Measurements from ENCODE around the gene CCDC30. TPM values are rescaled to one million over a fixed set of nuclear protein-coding genes. Genes with fewer than 3 reads are reported as not detected.

Gene CCDC30
- total and polyA plus RNA-seq, 9 of the 15 experiments (the other 6 are each of a cell fraction or from before 2014, with no cell fraction given), result 0.05 to 0.91 (median 0.24) TPM

DNA sequence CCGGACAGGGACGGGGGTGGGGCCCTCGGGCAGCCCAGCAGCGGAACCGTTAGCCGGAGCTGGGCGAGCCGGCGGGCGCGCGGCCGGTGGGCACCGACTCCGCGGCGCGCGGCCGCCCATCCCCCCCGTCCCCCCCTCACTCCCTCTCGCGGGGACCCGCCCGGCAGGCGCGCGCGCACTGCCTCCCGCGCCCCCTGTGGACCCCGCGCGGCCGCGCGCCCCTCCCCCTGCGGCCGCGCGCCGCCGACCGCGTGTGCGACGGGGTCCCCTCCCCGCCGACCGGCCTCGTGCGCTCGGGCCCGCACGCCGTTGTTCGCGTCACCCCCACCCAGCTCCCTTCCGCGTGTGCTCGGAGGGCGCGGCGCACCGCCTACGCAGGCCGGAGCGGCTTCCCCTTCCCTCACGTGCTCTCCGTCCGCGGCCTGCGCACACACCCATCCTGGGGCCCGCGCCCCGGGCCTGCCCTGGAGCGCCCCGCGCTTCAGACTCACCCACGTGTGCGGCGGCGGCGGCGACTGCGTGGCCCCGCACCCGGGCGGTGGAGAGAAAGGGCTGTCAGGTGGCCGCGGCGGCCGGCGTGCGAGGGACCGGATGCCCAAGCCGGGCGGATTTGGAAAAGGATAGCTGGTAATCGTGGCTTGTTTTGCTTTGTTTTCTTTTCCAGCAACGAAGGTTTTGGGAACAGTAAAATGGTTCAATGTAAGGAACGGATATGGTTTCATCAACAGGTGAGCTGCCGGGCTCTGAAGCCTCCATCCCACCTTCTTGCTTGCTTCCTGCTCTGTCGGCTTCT, 219.8 kb downstream of the CCDC30 start (continued):
- TF ChIP-seq ZNF212 (CRISPR knock-in tag; IDR thresholded peaks at IDR 0.05), result no peak
- TF ChIP-seq, protein P1, sequence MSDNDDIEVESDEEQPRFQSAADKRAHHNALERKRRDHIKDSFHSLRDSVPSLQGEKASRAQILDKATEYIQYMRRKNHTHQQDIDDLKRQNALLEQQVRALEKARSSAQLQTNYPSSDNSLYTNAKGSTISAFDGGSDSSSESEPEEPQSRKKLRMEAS (CRISPR knock-in tag; IDR thresholded peaks at IDR 0.05), result peak; percentile 98
- TF ChIP-seq, protein P2, sequence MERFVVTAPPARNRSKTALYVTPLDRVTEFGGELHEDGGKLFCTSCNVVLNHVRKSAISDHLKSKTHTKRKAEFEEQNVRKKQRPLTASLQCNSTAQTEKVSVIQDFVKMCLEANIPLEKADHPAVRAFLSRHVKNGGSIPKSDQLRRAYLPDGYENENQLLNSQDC (CRISPR knock-in tag; IDR thresholded peaks at IDR 0.05), result peak; percentile 8; the same call in 1 of the 2 replicates
- no peak for TF ChIP-seq CHCHD3 (CRISPR knock-in tag; IDR thresholded peaks at IDR 0.05)
- TF ChIP-seq BRD4 (IDR thresholded peaks at IDR 0.05), result no peak
- TF ChIP-seq, protein P3, sequence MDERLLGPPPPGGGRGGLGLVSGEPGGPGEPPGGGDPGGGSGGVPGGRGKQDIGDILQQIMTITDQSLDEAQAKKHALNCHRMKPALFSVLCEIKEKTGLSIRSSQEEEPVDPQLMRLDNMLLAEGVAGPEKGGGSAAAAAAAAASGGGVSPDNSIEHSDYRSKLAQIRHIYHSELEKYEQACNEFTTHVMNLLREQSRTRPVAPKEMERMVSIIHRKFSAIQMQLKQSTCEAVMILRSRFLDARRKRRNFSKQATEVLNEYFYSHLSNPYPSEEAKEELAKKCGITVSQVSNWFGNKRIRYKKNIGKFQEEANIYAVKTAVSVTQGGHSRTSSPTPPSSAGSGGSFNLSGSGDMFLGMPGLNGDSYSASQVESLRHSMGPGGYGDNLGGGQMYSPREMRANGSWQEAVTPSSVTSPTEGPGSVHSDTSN (CRISPR knock-in tag; IDR thresholded peaks at IDR 0.05; ENCODE audit: low read depth), result no peak
- TF ChIP-seq, protein P3 (tag; conservative IDR thresholded peaks at IDR 0.05; ENCODE audit: low read depth), result no peak
- no peak for TF ChIP-seq GABPA (tag; conservative IDR thresholded peaks at IDR 0.05; ENCODE audit: low read depth)
- no peak for TF ChIP-seq BCOR (IDR thresholded peaks at IDR 0.05)
- peak; percentile 90; the same call in 1 of the 2 replicates for TF ChIP-seq FOXP1 (CRISPR knock-in tag; IDR thresholded peaks at IDR 0.05)
- TF ChIP-seq SNRNP70 (optimal IDR thresholded peaks at IDR 0.05; ENCODE audit: low read depth, low read length), result no peak
- TF ChIP-seq, protein P4, sequence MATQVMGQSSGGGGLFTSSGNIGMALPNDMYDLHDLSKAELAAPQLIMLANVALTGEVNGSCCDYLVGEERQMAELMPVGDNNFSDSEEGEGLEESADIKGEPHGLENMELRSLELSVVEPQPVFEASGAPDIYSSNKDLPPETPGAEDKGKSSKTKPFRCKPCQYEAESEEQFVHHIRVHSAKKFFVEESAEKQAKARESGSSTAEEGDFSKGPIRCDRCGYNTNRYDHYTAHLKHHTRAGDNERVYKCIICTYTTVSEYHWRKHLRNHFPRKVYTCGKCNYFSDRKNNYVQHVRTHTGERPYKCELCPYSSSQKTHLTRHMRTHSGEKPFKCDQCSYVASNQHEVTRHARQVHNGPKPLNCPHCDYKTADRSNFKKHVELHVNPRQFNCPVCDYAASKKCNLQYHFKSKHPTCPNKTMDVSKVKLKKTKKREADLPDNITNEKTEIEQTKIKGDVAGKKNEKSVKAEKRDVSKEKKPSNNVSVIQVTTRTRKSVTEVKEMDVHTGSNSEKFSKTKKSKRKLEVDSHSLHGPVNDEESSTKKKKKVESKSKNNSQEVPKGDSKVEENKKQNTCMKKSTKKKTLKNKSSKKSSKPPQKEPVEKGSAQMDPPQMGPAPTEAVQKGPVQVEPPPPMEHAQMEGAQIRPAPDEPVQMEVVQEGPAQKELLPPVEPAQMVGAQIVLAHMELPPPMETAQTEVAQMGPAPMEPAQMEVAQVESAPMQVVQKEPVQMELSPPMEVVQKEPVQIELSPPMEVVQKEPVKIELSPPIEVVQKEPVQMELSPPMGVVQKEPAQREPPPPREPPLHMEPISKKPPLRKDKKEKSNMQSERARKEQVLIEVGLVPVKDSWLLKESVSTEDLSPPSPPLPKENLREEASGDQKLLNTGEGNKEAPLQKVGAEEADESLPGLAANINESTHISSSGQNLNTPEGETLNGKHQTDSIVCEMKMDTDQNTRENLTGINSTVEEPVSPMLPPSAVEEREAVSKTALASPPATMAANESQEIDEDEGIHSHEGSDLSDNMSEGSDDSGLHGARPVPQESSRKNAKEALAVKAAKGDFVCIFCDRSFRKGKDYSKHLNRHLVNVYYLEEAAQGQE (IDR thresholded peaks at IDR 0.05; ENCODE audit: borderline replicate concordance), result peak; percentile 18; the same call in 1 of the 2 replicates
- TF ChIP-seq, protein P4 (CRISPR knock-in tag; IDR thresholded peaks at IDR 0.05; ENCODE audit: low read depth), result peak; percentile 71; the same call in 1 of the 2 replicates
- peak; percentile 97 for TF ChIP-seq HIVEP1 (CRISPR knock-in tag; IDR thresholded peaks at IDR 0.05)
- 0 out of 2 replicates have a peak, but pooled peaks have one; percentile 71 for TF ChIP-seq ZNF282 (CRISPR knock-in tag; IDR thresholded peaks at IDR 0.05)
- TF ChIP-seq MYBL2 (IDR thresholded peaks at IDR 0.05; ENCODE audit: low read depth), result no peak
- no peak for TF ChIP-seq MYBL2 (CRISPR knock-in tag; IDR thresholded peaks at IDR 0.05; ENCODE audit: borderline replicate concordance)
- 0 out of 2 replicates have a peak, but pooled peaks have one; percentile 13 for TF ChIP-seq CBFA2T2 (conservative IDR thresholded peaks at IDR 0.05)
